Endothelial cell of umbilical vein (primary cell): ENCODE data around the gene LTBP1.

Source experiments
- EZH2 ChIP-seq: IDR thresholded peaks from 2 replicates; pipeline ENCODE4 v1.6.1; 2012; ENCODE audit warnings: borderline replicate concordance, low read depth, mild to moderate bottlenecking, moderate library complexity, low read length, inconsistent platforms; ENCODE audit not compliant: severe bottlenecking
- GATA2 ChIP-seq: IDR thresholded peaks from 2 replicates; pipeline ENCODE4 v1.7.0; 2011; ENCODE audit warnings: low read depth, mild to moderate bottlenecking, moderate library complexity, mixed read lengths, low read length; ENCODE audit not compliant: insufficient read length, insufficient read depth
- JUN ChIP-seq: IDR thresholded peaks from 2 replicates; pipeline ENCODE4 v1.6.1; 2011; ENCODE audit warnings: borderline replicate concordance, low read depth; ENCODE audit not compliant: insufficient read length, insufficient read depth
- MAX ChIP-seq: IDR thresholded peaks from 2 replicates; pipeline ENCODE4 v1.6.1; 2011; ENCODE audit not compliant: insufficient read depth, insufficient read length
- POLR2A ChIP-seq: IDR thresholded peaks from 2 replicates; pipeline ENCODE4 v1.6.1; 2012; ENCODE audit warnings: low read depth, mild to moderate bottlenecking, control low read depth, low read length
- POLR2AphosphoS5 ChIP-seq: IDR thresholded peaks from 2 replicates; pipeline ENCODE4 v1.6.1; 2012; ENCODE audit warnings: low read depth, mild to moderate bottlenecking, control low read depth, low read length, moderate library complexity; ENCODE audit not compliant: insufficient read depth
- TF ChIP-seq, protein P1 (sequence below), 2 donors: IDR thresholded peaks; 1 replicate in 1 of 2; 2 replicates in 1 of 2; pipeline ENCODE4 v1.5.1; 2011; ENCODE audit warnings: low read length in 2 of 2, mild to moderate bottlenecking in 2 of 2, moderate library complexity in 2 of 2, control low read depth in 1 of 2, inconsistent platforms in 1 of 2, low read depth in 1 of 2; ENCODE audit not compliant: insufficient read depth in 1 of 2; ENCODE audit errors: extremely low read depth in 1 of 2

- TF ChIP-seq POLR2AphosphoS5 = no peak
- TF ChIP-seq, protein P1, sequence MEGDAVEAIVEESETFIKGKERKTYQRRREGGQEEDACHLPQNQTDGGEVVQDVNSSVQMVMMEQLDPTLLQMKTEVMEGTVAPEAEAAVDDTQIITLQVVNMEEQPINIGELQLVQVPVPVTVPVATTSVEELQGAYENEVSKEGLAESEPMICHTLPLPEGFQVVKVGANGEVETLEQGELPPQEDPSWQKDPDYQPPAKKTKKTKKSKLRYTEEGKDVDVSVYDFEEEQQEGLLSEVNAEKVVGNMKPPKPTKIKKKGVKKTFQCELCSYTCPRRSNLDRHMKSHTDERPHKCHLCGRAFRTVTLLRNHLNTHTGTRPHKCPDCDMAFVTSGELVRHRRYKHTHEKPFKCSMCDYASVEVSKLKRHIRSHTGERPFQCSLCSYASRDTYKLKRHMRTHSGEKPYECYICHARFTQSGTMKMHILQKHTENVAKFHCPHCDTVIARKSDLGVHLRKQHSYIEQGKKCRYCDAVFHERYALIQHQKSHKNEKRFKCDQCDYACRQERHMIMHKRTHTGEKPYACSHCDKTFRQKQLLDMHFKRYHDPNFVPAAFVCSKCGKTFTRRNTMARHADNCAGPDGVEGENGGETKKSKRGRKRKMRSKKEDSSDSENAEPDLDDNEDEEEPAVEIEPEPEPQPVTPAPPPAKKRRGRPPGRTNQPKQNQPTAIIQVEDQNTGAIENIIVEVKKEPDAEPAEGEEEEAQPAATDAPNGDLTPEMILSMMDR (IDR thresholded peaks at IDR 0.05; ENCODE audit: extremely low read depth in 1 of 2, insufficient read depth in 1 of 2, low read depth in 1 of 2, low read length in 2 of 2) = no peak
- no peak for TF ChIP-seq MAX
- no peak for TF ChIP-seq EZH2
- no peak for TF ChIP-seq JUN
- TF ChIP-seq POLR2A = no peak
- no peak for TF ChIP-seq GATA2
Measured at GRCh38 chr2:33001823-33002222, 55.1 kb downstream of the LTBP1 start.
